Measurements from ENCODE around the gene ADAMTS12. TPM values are rescaled to one million over a fixed set of nuclear protein-coding genes. Genes with fewer than 3 reads are reported as not detected.

Gene ADAMTS12, protein sequence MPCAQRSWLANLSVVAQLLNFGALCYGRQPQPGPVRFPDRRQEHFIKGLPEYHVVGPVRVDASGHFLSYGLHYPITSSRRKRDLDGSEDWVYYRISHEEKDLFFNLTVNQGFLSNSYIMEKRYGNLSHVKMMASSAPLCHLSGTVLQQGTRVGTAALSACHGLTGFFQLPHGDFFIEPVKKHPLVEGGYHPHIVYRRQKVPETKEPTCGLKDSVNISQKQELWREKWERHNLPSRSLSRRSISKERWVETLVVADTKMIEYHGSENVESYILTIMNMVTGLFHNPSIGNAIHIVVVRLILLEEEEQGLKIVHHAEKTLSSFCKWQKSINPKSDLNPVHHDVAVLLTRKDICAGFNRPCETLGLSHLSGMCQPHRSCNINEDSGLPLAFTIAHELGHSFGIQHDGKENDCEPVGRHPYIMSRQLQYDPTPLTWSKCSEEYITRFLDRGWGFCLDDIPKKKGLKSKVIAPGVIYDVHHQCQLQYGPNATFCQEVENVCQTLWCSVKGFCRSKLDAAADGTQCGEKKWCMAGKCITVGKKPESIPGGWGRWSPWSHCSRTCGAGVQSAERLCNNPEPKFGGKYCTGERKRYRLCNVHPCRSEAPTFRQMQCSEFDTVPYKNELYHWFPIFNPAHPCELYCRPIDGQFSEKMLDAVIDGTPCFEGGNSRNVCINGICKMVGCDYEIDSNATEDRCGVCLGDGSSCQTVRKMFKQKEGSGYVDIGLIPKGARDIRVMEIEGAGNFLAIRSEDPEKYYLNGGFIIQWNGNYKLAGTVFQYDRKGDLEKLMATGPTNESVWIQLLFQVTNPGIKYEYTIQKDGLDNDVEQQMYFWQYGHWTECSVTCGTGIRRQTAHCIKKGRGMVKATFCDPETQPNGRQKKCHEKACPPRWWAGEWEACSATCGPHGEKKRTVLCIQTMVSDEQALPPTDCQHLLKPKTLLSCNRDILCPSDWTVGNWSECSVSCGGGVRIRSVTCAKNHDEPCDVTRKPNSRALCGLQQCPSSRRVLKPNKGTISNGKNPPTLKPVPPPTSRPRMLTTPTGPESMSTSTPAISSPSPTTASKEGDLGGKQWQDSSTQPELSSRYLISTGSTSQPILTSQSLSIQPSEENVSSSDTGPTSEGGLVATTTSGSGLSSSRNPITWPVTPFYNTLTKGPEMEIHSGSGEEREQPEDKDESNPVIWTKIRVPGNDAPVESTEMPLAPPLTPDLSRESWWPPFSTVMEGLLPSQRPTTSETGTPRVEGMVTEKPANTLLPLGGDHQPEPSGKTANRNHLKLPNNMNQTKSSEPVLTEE (N-terminal part only)
- 20.2 and 20.8 TPM in 2 replicates for total RNA-seq

GRCh38 chr5:33891788-33892619 lies at the start of gene ADAMTS12:
TSS of gene ADAMTS12 (minus strand) at chr5:33891990. CDS start at chr5:33891856, 134 bp downstream.

DNA sequence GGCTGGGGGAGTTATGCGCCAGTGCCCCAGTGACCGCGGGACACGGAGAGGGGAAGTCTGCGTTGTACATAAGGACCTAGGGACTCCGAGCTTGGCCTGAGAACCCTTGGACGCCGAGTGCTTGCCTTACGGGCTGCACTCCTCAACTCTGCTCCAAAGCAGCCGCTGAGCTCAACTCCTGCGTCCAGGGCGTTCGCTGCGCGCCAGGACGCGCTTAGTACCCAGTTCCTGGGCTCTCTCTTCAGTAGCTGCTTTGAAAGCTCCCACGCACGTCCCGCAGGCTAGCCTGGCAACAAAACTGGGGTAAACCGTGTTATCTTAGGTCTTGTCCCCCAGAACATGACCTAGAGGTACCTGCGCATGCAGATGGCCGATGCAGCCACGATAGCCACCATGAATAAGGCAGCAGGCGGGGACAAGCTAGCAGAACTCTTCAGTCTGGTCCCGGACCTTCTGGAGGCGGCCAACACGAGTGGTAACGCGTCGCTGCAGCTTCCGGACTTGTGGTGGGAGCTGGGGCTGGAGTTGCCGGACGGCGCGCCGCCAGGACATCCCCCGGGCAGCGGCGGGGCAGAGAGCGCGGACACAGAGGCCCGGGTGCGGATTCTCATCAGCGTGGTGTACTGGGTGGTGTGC lies 44.7 kb upstream of the ADAMTS12 start, which contains the start of gene RXFP3:
RXFP3 (plus strand) TSS at position 6 of the 636 bp plus-strand sequence; CDS start at position 361, 355 bp downstream.

Other genes with a start within 250 kb of the ADAMTS12 start
- not detected in 2 replicates for gene RXFP3, start 44.4 kb upstream of the ADAMTS12 start, total RNA-seq
- not detected in 2 replicates for gene SLC45A2, start 92.7 kb upstream of the ADAMTS12 start, total RNA-seq
- gene AMACR, start 116.1 kb upstream of the ADAMTS12 start, total RNA-seq = 9.5 and 12.7 TPM in 2 replicates
- 0.31 and 0.78 TPM in 2 replicates for gene C1QTNF3, start 151.2 kb upstream of the ADAMTS12 start, total RNA-seq